PC-3 (cell line): Measurements from ENCODE around the gene PPP1R8. TPM values are rescaled to one million over a fixed set of nuclear protein-coding genes. Genes with fewer than 3 reads are reported as not detected.

Experiments
- ATAC-seq: fragments of 200-7000 bp; cut with Tn5 transposase; 2 replicates; pipeline ENCODE4 v1.9.1; 2020; ENCODE audit warnings: mild to moderate bottlenecking, moderate library complexity
- BruUV-seq: library from RNA; stranded (reverse); fragments of 400-500 nt; replicated peaks from 2 replicates; lab custom pipeline; 2021; lab: Mats Ljungman, UMichigan
- CTCF ChIA-PET: fragments of 300-600 bp; sonication (Branson Sonifier 250); formaldehyde crosslinking; loops from one replicate; lab custom pipeline; 2022; ENCODE audit warnings: antibody characterized with exemption; lab: Charles Lee
- POLR2A ChIA-PET: fragments of 300-600 bp; sonication (Branson Sonifier 250); formaldehyde crosslinking; loops from one replicate; lab custom pipeline; 2022; ENCODE audit warnings: antibody characterized with exemption; ENCODE audit not compliant: unreplicated experiment; lab: Charles Lee
- DNase-seq: peaks from one replicate; pipeline ENCODE4 v3.0.0-alpha.2; 2015
- H2AFZ ChIP-seq: fragments of 300-600 bp; sonication (generic); 2 replicates; pipeline ENCODE4 v1.6.0; 2016; ENCODE audit warnings: antibody characterized with exemption, low read length
- H3F3A ChIP-seq: fragments of 300-600 bp; sonication (generic); one replicate; pipeline ENCODE4 v1.6.0; 2017; ENCODE audit warnings: antibody characterized with exemption, low read length, control low read depth, mild to moderate bottlenecking; ENCODE audit not compliant: unreplicated experiment
- H3K27ac ChIP-seq: fragments of 300-600 bp; sonication (generic); 2 replicates; pipeline ENCODE4 v1.5.1; 2016; ENCODE audit warnings: mild to moderate bottlenecking, low read length
- H3K27me3 ChIP-seq: fragments of 300-600 bp; sonication (generic); 2 replicates; pipeline ENCODE4 v1.6.1; 2016; ENCODE audit warnings: low read length, mixed read lengths
- H3K36me3 ChIP-seq: fragments of 300-600 bp; sonication (generic); 2 replicates; pipeline ENCODE4 v1.6.1; 2016; ENCODE audit warnings: low read depth, mixed run types, low read length, mixed read lengths
- H3K4me1 ChIP-seq: fragments of 300-600 bp; sonication (generic); 2 replicates; pipeline ENCODE4 v1.5.1; 2016; ENCODE audit warnings: low read length; ENCODE audit not compliant: insufficient read depth
- H3K4me2 ChIP-seq: fragments of 300-600 bp; sonication (generic); 2 replicates; pipeline ENCODE4 v1.6.0; 2016; ENCODE audit warnings: low read length
- H3K4me3 ChIP-seq: fragments of 300-600 bp; sonication (generic); 2 replicates; pipeline ENCODE4 v1.5.1; 2016; ENCODE audit warnings: mild to moderate bottlenecking, low read length, mixed read lengths
- H3K79me2 ChIP-seq: fragments of 300-600 bp; sonication (generic); 2 replicates; pipeline ENCODE4 v1.6.1; 2017; ENCODE audit warnings: low read length, mixed read lengths
- H3K9ac ChIP-seq: fragments of 300-600 bp; sonication (generic); 2 replicates; pipeline ENCODE4 v1.6.0; 2016; ENCODE audit warnings: mild to moderate bottlenecking, low read length
- H3K9me2 ChIP-seq: fragments of 300-600 bp; sonication (generic); replicated peaks from 2 replicates; pipeline ENCODE4 v1.6.1; 2016; ENCODE audit warnings: mixed run types, low read length, mixed read lengths
- H3K9me3 ChIP-seq: fragments of 300-600 bp; sonication (generic); 2 replicates; pipeline ENCODE4 v1.6.1; 2016; ENCODE audit warnings: low read length, mixed read lengths
- H4K20me1 ChIP-seq: fragments of 300-600 bp; sonication (generic); 2 replicates; pipeline ENCODE4 v1.6.1; 2016; ENCODE audit warnings: low read length, mixed read lengths
- EZH2 ChIP-seq: fragments of 300-600 bp; sonication (generic); IDR thresholded peaks from one replicate; pipeline ENCODE4 v1.6.1; 2017; ENCODE audit warnings: antibody characterized with exemption, mild to moderate bottlenecking, low read length; ENCODE audit not compliant: unreplicated experiment
- EZH2phosphoT487 ChIP-seq: fragments of 300-600 bp; sonication (generic); IDR thresholded peaks from 2 replicates; pipeline ENCODE4 v1.6.1; 2018; ENCODE audit warnings: mild to moderate bottlenecking, antibody characterized with exemption, low read length, borderline replicate concordance
- intact Hi-C: fragments of 100-400 bp; cut with micrococcal nuclease; formaldehyde crosslinking; loops from 2 replicates; pipeline ENCODE4 v1.9.0; 2023
- total RNA-seq: library from RNA; depleted of rRNA; stranded (reverse); fragments of >200 nt; gene quantifications from 2 replicates; pipeline ENCODE4 v1.2.3, GENCODE V29; 2014
- TF ChIP-seq, protein P1 (sequence below): fragments of 300-600 bp; sonication (generic); conservative IDR thresholded peaks from 2 replicates; pipeline ENCODE4 v1.5.1; 2017; ENCODE audit warnings: antibody characterized with exemption, low read depth, mild to moderate bottlenecking, low read length

Gene PPP1R8
- total RNA-seq, 1 experiment from 2014 or later = 85.0 TPM

DNA sequence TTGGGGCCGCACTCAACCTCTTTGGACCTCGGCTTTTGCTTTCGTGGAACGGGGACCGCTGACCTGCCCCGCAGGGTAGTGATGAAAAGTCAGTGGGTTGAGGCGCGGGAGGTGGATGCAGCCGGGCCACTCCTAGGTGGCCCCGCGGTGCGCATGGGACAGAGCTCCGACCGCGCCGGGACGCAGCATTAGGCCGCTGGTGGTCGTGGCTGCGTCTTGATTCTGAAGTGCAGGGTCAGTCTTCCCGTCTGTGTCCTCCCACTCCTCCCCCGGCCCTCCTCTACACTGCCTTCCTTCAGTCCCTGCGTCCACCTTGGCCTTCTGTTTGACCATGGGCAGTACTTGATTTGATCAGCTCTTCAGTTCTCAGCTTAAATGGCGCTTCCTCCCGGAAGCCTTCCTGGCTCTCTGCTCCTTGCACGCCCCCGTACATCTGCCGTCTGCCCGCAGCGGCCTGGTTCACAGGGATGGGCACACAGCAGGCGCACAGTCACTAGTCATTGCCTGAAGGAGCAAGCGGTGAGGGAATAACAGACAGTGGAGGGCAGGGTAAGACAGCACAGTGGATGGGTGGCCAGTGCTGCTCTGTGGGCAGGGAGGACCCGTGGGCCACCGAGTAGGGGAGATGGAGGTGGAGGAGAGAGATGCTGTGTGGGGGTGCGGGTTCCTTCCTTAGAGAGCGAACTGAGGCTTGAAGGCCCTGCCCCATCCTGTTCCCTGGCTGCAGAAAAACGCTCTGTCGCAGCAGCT lies 42.4 kb downstream of the PPP1R8 start:
- TF ChIP-seq, protein P1, sequence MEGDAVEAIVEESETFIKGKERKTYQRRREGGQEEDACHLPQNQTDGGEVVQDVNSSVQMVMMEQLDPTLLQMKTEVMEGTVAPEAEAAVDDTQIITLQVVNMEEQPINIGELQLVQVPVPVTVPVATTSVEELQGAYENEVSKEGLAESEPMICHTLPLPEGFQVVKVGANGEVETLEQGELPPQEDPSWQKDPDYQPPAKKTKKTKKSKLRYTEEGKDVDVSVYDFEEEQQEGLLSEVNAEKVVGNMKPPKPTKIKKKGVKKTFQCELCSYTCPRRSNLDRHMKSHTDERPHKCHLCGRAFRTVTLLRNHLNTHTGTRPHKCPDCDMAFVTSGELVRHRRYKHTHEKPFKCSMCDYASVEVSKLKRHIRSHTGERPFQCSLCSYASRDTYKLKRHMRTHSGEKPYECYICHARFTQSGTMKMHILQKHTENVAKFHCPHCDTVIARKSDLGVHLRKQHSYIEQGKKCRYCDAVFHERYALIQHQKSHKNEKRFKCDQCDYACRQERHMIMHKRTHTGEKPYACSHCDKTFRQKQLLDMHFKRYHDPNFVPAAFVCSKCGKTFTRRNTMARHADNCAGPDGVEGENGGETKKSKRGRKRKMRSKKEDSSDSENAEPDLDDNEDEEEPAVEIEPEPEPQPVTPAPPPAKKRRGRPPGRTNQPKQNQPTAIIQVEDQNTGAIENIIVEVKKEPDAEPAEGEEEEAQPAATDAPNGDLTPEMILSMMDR = no peak
- TF ChIP-seq EZH2phosphoT487 = no peak
- TF ChIP-seq EZH2 = no peak
- H3K27ac ChIP-seq = no peak overlapping the region
- peak; percentile 5; the same call in 1 of the 2 replicates for ATAC-seq
- no peaks in the 10 kb centered on the region for H3K79me2 ChIP-seq
- H3K4me2 ChIP-seq = peak overlapping the region; percentile 79
- H3K27me3 ChIP-seq = no peaks in the 10 kb centered on the region
- POLR2A ChIA-PET = no interaction called here
- H3K36me3 ChIP-seq = no peaks in the 10 kb centered on the region
- H3K4me1 ChIP-seq = peaks cover 12% of the 10 kb centered on the region
- peak overlapping the region; percentile 59; the same call in 1 of the 2 replicates for H2AFZ ChIP-seq
- intact Hi-C loops = no loop called here
- CTCF ChIA-PET = no interaction called here
- peak overlapping the region; percentile 45 for H3K9ac ChIP-seq
- H3K9me2 ChIP-seq = no peaks in the 10 kb centered on the region
- TSS peak; percentile 72 for BruUV-seq
- no peaks in the 10 kb centered on the region for H4K20me1 ChIP-seq
- peak overlapping the region; percentile 67 for H3K4me3 ChIP-seq
- no peaks in the 10 kb centered on the region for H3F3A ChIP-seq
- DNase-seq = no peak
- no peaks in the 10 kb centered on the region for H3K9me3 ChIP-seq

DNA sequence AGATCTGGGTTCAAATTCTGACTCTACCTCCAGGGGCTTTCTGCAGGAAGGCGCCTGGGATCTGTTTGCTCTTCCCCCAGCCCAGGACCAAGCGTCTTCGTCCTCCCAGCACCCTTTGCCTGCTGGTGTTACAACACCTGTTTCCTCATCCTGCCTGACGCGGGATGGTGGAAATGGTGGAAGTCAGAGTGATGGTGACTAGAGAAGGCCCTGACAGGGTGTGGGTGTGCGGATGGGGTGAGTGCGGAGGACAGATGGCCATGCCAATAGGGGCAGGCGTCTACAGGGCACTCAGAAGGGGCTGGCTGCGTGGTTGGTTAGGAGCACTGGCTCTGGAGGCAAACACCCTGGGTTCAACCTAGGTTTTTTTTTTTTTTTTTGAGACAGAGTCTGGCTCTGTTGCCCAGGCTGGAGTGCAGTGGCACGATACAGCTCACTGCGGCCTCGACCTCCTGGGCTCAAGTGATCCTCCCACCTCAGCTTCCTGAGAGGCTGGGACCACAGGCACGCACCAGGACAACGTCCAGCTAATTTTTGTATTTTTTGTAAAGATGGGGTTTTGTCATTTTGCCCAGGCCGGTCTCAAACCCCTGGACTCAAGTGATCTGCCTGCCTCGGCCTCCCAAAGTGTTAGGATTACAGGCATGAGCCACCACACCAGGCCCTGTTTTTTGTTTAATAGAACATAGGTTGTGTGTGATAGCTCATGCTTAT lies 43.2 kb downstream of the PPP1R8 start:
- no peaks in the 10 kb centered on the region for H3F3A ChIP-seq
- H3K27ac ChIP-seq = no peak overlapping the region
- H3K27me3 ChIP-seq = no peaks in the 10 kb centered on the region
- ATAC-seq (no peak), DNase-seq (no peak)
- POLR2A ChIA-PET = no interaction called here
- BruUV-seq = no TSS peak
- H3K9me3 ChIP-seq = no peaks in the 10 kb centered on the region
- H3K9ac ChIP-seq = no peak overlapping the region
- no peaks in the 10 kb centered on the region for H4K20me1 ChIP-seq
- H3K79me2 ChIP-seq = no peaks in the 10 kb centered on the region
- CTCF ChIA-PET = no interaction called here
- no peaks in the 10 kb centered on the region for H3K9me2 ChIP-seq
- no peaks in the 10 kb centered on the region for H3K36me3 ChIP-seq
- intact Hi-C loops = no loop called here
- H3K4me3 ChIP-seq = no peak overlapping the region
- peaks cover 12% of the 10 kb centered on the region for H3K4me1 ChIP-seq
- no peak overlapping the region for H3K4me2 ChIP-seq
- H2AFZ ChIP-seq = no peak overlapping the region
- TF ChIP-seq EZH2 (no peak), EZH2phosphoT487 (no peak)
- TF ChIP-seq, protein P1 = no peak
